HG03097 (cell line): ENCODE measurements around the gene CADM2.
A peak's percentile ranks its signal among the peaks of the same experiment; 100 is the strongest.

Experiments used
- ATAC-seq: cut with Tn5 transposase; IDR thresholded peaks from one replicate; pipeline ENCODE4 v1.9.1; 2021; ENCODE audit not compliant: unreplicated experiment, low FRiP score

The CADM2 gene

GRCh38 chr3:85740561-85740960 is 781.8 kb downstream of the CADM2 start:
- ATAC-seq, result no peak

DNA sequence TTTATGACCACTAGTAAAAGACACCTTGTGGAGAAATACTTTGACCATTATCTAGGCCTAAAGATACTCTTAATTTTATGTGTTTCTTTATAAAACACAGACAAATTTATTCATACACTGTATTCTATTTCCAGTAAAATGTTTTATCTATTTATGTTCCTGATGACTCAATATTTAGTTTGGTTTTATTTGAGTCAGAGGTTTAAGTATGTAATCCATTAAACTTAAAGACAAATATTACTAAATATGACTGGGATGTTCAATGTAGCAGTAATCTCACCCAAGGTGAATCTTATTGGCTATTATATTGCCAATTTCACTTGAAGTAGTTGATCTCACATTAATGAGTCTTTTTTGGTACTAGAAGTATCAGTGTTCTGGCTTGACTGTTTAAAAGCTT is 799.7 kb downstream of the CADM2 start:
- no peak for ATAC-seq

DNA sequence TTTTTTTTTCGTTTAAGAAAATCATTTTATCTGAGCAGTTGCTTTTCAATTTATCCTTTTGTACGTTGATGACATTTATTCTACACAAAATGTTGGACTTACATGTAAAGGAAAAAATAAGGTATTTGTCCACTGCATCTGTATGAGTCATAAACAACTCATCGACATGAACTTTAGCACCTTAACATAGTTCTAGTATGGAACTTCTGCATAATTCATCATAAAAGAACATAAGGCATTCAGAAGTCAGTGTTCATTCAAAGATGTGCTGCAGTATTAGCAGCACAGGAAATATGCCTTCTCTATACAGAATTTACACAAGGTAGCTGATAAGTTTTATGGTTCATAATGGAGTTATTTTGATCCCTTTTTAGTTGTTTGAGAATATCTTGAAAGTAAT is 801.6 kb downstream of the CADM2 start:
- no peak for ATAC-seq

- ATAC-seq, result no peak
Measured at GRCh38 chr3:85780806-85781205, 822.0 kb downstream of the CADM2 start.

DNA sequence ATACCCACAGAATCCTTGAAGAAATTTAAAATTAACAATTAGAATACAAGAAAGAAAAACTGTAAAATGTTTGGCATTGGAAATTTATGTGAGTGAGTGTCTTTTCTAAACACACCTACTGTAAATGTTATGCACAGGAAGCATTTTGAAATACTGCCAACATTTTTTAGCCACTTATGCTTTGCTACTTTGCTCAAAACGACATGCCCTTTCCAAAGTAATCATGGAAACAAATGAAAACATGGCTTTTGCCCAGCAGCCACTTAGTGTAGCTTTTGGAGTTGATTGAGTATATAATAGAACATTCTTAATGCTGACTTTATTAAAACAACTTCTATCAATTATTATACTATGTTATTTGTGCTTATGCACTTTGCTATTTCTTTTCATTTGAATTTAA is 823.0 kb downstream of the CADM2 start:
- no peak for ATAC-seq

DNA sequence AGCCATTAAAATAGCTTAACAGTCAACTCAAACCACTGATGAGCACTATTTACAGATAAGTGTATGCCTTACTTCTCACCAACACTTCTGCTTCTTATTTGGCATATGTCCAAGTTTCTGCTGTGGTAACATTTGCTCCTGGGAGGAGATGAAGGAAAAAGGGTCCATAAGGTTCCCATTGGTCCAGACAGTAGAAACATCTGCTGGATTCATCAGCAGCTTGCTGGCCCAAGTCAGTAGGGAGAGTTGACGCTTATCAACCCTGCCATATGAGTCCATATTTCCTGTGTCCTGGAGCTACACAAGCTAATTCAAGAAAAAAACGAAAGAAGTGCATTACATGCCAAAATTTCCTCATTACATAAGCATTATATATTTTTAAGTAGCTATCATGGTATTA is 824.5 kb downstream of the CADM2 start:
- no peak for ATAC-seq

DNA sequence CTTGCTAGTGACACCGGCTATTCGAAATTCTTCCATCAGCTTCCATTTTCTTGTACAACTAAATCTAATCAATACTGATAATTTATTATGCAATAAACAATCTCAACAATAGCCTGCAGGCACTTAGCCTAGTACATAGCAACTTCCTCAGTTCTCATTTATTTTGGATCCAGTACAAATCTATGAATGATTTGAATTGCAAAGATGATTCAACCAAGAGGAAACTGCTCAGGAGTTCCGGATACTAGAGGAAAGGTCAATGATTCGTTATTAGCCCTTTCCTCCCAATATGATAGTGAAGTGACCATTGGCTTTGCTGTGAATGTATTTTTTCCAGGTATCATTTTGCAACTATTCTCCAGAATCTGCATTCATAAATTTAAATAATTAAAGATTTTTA is 827.0 kb downstream of the CADM2 start:
- ATAC-seq, result no peak

DNA sequence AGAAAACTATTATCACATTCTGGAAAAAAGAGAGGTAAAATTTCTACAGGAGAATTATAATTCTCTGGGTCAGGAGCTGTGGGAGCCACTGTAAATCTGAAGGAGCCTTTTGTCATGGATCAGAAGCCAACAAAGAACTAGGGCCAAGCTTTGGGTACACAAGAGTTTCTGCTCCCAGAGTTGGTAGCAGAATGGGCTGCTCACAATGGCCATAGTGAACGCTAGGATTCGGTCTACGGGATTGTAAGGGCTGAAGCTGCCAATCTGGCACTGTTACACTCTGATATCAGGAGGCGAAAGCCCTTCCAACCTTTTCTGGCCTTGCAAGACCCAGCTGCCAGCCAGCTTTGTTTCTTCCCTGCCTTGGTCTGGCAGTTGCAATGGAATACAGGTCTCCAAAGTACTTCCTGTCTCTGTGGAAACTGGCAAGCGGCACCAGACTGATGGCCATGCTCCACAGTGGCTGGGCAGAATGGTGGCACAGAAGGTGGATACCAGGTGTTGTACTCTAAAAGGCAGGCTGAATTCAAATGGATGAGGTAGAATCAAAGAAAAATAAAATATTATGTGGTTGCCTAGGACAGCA is 831.7 kb downstream of the CADM2 start:
- ATAC-seq, result no peak

- no peak for ATAC-seq
Measured at GRCh38 chr3:85796140-85796539, 837.4 kb downstream of the CADM2 start.

- ATAC-seq, result no peak
Measured at GRCh38 chr3:85800676-85801075, 841.9 kb downstream of the CADM2 start.

DNA sequence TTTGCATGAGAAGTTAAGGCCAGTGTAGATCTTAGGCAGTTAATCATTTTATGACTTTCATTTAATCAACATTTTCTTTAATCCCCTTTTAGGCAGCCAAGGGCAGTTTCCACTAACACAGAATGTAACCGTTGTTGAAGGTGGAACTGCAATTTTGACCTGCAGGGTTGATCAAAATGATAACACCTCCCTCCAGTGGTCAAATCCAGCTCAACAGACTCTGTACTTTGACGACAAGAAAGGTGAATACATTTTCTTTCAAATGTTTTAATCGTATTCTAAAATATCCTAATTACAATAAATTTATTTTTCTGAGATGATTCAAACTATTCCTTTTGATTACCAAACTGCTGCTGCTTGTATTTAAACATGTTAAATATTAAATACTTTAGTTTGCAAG is 843.2 kb downstream of the CADM2 start:
- ATAC-seq, result no peak

DNA sequence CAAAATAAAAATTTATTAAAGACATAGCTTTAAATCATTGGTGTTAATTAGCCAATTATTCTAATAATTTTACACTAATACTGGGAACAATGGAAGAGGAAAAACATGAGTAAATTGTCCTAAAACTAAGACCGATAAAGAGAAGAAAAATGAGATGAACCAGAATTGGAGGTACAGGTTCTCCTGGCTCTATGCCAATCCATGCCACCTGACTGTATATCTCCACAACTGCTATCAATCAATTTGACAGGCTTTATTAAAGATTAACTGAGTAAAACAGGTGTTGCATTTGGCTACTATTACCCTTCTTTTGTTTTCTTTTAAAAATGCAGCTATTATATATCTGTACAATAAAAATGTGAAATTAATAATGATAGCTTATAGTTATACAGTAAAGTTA is 850.0 kb downstream of the CADM2 start:
- ATAC-seq, result no peak

- peak; percentile 61 for ATAC-seq
Measured at GRCh38 chr3:85821130-85821756, 862.5 kb downstream of the CADM2 start.

DNA sequence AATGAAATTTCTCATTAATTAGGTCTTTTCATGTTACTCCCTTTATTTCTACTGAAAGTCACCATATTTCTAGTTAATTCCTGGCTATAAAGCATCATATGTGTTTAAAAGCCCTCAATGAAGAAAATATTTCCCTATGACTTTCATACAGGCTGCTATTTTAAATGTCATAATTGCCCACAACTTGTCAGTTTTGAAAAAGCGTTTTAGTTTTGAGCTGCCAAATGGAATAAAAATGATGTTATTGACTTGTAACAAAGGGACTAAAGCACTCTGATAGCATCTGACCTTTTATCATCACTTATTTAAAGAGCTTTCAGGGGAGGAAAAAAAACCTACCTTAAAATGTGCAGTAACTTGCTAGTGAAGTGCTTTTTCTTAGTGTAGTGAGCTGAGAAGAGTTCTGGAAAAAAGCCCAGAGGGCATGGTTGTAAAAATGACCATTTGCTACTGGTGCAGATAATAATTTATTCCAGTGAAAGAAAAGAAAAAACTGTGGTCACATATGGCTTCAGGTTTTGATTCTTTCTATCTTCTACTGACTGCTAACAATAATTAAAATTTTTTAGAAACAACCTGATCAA is 877.2 kb downstream of the CADM2 start:
- no peak for ATAC-seq

DNA sequence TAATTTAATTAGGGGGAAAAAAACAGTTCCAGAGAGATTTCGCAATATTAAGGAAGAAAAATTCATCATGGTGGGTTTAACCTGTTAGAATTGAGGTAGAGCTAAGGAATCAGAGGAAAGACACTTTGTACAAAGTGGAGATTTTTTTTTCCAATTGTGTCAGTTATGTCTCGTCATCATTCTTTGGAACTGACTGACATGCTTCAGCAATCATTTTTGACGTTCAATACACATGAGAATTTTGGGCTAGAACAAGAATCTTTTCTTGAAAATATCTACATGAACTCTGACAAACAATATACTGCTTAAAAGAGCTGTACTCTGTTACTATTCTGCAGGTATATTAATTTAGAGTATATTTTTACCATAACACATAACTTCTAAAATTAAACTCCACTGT is 878.6 kb downstream of the CADM2 start:
- no peak for ATAC-seq

DNA sequence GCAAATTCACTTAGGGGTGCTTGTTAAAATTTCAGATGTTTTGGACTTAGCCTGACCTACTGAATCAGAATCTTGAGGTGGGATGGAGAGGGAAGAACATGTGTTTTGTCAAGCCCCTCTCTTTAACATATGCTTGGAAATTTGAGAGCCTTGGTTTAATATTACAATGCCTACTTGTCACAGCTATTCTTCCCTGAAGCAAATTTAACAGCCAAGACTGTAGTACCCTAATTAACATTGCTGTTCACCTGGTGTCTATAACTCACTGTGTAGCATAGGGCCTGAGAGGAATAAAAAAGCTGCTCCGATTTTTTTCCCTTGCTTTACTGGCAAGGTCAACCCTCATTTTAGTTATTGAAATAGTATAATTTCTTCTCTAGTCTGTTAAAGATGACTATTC is 880.1 kb downstream of the CADM2 start:
- no peak for ATAC-seq

DNA sequence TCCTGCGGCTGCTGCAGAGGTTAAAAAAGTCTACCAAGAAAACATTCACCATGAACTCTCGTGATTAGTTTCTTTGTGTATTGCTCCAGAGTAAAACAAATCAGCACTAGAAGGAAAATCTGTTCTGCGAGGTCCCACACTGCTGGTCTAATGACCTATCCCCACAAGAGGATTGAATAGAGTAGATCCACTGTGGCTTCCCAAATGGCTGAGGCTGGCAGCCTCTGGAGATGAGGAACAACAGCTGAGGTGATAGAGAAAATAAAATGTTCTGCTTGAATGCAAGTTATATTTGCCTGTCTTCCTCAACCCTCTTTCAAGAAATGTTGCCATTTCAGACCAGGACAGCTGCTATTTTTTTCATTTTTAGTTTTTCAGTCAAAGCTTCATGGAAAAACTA is 883.3 kb downstream of the CADM2 start:
- ATAC-seq, result no peak

DNA sequence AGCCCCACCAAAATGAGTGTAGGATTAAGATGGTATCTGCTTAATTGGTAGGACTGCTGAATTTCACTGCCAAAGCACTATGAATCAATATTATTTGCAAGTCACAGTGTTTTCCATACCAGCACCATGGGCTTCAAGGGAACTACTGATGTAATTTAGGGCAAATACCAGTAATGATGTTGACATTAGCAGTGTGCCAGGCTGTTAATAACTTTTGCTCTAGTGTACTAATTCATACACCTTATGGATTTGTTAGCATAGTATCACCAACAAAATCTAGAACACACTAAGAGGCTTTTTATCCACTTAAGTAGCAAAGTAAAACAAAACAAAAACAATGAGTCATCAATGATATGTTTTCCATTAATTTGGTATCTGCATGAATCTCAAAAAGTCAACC is 888.2 kb downstream of the CADM2 start:
- no peak for ATAC-seq

DNA sequence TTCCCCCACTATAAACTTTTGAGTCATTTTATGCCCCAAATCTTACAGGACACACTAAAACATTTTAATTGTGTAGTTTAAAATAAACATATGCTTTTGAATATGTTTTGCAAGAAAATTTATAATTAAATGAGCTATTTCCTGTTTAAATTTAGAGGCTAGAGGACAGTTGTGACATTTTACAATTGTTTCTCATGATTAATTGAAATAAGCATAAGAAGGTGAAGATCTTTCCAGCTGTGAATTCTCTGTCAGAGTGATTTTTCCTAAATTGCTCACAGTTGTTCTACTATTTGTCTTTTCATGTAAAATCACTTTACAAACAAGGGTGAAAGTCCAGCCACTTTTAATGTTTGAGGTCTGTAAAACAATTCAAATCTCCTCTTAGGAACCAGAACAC is 892.3 kb downstream of the CADM2 start:
- ATAC-seq, result no peak

DNA sequence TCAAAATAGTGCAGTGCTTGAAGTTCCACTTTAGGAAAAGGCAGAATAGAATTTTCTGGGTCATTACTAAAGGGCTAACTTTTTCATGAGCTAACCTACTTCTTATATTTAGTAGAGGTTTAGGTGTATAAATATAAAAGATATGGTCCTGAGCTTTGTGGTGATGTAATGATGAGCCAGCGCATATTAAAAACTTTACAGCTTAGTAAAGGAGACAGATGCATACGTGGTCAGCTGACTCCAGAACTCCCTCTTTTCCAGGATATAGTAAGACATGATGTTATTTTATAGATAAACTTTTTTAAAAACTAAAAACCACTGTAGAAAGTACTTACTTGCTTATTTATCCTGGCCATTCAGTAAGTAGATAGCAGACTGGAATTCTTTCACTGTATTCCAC is 895.0 kb downstream of the CADM2 start:
- no peak for ATAC-seq

DNA sequence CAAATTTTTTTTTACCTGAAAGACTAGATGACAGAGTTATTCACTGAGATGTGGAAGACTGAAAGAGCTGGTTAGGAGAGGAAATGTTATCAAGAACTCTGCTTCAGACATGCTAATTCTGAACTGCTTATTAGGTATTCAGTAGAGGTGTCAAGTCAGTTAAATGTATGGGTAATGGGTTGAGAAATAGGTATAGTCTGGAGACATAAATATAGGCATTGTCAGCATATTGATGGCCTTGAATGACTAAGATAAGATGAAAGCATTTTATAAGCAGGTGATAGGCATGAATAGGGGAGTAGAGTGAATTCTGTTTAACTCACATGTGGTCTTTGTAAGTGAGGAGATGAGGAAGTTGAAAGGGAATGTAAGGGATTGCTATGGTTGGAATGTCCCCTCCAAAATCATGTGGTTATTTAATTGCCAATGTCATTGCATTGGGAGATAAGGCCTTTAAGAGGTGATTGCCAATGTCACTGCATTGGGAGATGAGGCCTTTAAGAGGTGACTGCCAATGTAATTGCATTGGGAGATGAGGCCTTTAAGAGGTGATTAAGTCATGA is 904.2 kb downstream of the CADM2 start:
- no peak for ATAC-seq

DNA sequence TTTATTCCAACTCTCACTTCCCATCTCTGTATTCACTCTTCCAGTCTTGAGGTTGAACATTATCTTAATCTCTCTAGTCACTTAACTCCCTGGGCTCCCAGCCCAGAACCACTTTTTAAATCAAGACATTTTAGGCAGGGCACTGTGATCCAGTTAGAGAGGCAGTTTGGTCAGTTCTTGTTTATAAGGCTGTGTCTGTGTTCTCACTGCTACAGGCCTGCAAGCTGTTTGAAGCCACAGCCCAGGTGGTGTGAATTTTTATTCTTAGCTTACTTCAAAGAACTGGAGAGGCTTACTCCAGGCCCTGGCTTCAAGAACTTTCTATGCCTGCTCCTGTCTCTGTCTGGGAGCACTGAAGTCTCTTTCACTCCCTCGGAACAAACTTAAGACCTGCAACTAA is 906.1 kb downstream of the CADM2 start:
- ATAC-seq, result no peak
